Spinal cord (tissue), 10 donors: ENCODE results near the gene PRMT9. TPM values are rescaled to one million over a fixed set of nuclear protein-coding genes. Genes with fewer than 3 reads are reported as not detected.

Source experiments
- DNase-seq, 6 donors: peaks; one replicate each; pipeline versions ENCODE4 v3.0.0 to v3.0.0-alpha.2; 2013 to 2015; ENCODE audit warnings: low spot score in 6 of 6, low read depth in 4 of 6
- H3K27ac ChIP-seq: one replicate; pipeline ENCODE4 v1.5.1; 2013; ENCODE audit warnings: low read depth, low read length, control low read depth
- H3K27me3 ChIP-seq: one replicate; pipeline ENCODE4 v1.6.1; 2013; ENCODE audit warnings: low read length; ENCODE audit not compliant: control insufficient read depth, insufficient read depth
- H3K36me3 ChIP-seq: one replicate; pipeline ENCODE4 v1.6.1; 2013; ENCODE audit warnings: low read length; ENCODE audit not compliant: control insufficient read depth, insufficient read depth
- H3K4me1 ChIP-seq: one replicate; pipeline ENCODE4 v1.6.1; 2013; ENCODE audit warnings: low read length; ENCODE audit not compliant: control insufficient read depth, insufficient read depth
- H3K4me3 ChIP-seq: one replicate; pipeline ENCODE4 v1.5.1; 2013; ENCODE audit warnings: low read depth, low read length, control low read depth
- H3K9me3 ChIP-seq: one replicate; pipeline ENCODE4 v1.6.1; 2013; ENCODE audit warnings: low read length; ENCODE audit not compliant: control insufficient read depth, insufficient read depth
- WGBS: methylation state at CpG from one replicate; pipeline ENCODE4 v1.1.5; 2013; ENCODE audit warnings: missing lambda C conversion rate; ENCODE audit not compliant: insufficient coverage; 5-methylcytosine and 5-hydroxymethylcytosine counted together
- polyA plus RNA-seq, 2 donors: library from polyadenylated mRNA; unstranded; fragments of 120-200 nt; gene quantifications; one replicate each; pipeline ENCODE4 v1.2.1, GENCODE V29; 2013; ENCODE audit not compliant: insufficient read length in 2 of 2
- total RNA-seq, 2 donors: library from RNA; depleted of rRNA in 1 of 2; stranded (reverse); fragments of 120-200 nt in 1 of 2; fragments of >200 nt in 1 of 2; gene quantifications; one replicate each; pipeline versions ENCODE4 v1.2.3 to v1.2.4, GENCODE V29; 2013 to 2014
- donor health status: healthy.

Gene PRMT9
- total and polyA plus RNA-seq, 4 donors, result 14.4 to 27.2 (median 17.6) TPM

- Histone ChIP-seq H3K4me1 (no peaks in the 10 kb centered on the region), H3K27me3 (no peaks in the 10 kb centered on the region)
- WGBS, result 90% methylated on average over 1 of the region's 1 CpG
Measured at GRCh38 chr4:147607471-147607870, 76.5 kb downstream of the PRMT9 start.

GRCh38 chr4:147605499-147605898, 78.5 kb downstream of the PRMT9 start:
- no peaks in the 10 kb centered on the region for H3K9me3 ChIP-seq
- no peak overlapping the region for H3K27ac ChIP-seq
- no peak overlapping the region for H3K4me3 ChIP-seq
- H3K27me3 ChIP-seq, result no peaks in the 10 kb centered on the region
- DNase-seq, result no peak
- no peaks in the 10 kb centered on the region for H3K4me1 ChIP-seq
- H3K36me3 ChIP-seq, result no peaks in the 10 kb centered on the region

More at GRCh38 chr4:147607471-147607870, 76.5 kb downstream of the PRMT9 start:
- H3K36me3 ChIP-seq, result no peaks in the 10 kb centered on the region
- no peak overlapping the region for H3K4me3 ChIP-seq
- DNase-seq, result no peak
- H3K27ac ChIP-seq, result no peak overlapping the region
- no peaks in the 10 kb centered on the region for H3K9me3 ChIP-seq

- no peaks in the 10 kb centered on the region for H3K36me3 ChIP-seq
- DNase-seq, result no peak
- H3K27me3 ChIP-seq, result no peaks in the 10 kb centered on the region
- no peak overlapping the region for H3K4me3 ChIP-seq
- 94% methylated on average over 2 of the region's 3 CpGs for WGBS
- no peaks in the 10 kb centered on the region for H3K9me3 ChIP-seq
- H3K4me1 ChIP-seq, result no peaks in the 10 kb centered on the region
- H3K27ac ChIP-seq, result no peak overlapping the region
Measured at GRCh38 chr4:147599769-147600168, 84.2 kb downstream of the PRMT9 start.

GRCh38 chr4:147599206-147599605, 84.8 kb downstream of the PRMT9 start:
- Histone ChIP-seq H3K27me3 (no peaks in the 10 kb centered on the region), H3K27ac (no peak overlapping the region), H3K9me3 (no peaks in the 10 kb centered on the region), H3K4me3 (no peak overlapping the region), H3K4me1 (no peaks in the 10 kb centered on the region), H3K36me3 (no peaks in the 10 kb centered on the region)
- no peak for DNase-seq
- no CpG with 5 or more reads among the region's 1 CpG for WGBS

- Histone ChIP-seq H3K27ac (no peak overlapping the region), H3K9me3 (no peaks in the 10 kb centered on the region), H3K4me3 (no peak overlapping the region), H3K4me1 (no peaks in the 10 kb centered on the region), H3K36me3 (no peaks in the 10 kb centered on the region), H3K27me3 (no peaks in the 10 kb centered on the region)
- DNase-seq, result no peak
- WGBS, result no CpG with 5 or more reads among the region's 2 CpGs
Measured at GRCh38 chr4:147597561-147597960, 86.4 kb downstream of the PRMT9 start.

DNA sequence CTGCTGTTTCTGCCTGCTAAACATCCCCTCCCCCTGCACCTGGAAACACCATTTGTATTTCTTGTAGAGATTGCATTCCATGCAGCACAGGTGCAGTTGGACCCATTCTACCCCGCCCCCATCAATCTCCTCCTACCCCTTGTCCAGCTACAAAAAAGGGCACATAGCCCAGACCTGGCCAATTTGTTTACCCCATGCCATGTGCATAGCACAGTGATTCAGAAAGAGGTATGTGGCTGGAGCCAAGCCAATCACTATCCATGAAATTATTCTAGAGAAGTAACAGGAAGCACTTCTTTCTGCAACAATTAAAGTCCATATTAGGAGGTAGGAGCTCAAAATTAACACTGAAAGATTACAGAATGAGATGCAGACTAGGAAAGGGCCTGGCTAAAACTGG, 87.0 kb downstream of the PRMT9 start:
- H3K27me3 ChIP-seq, result no peaks in the 10 kb centered on the region
- WGBS, result no CpG with 5 or more reads among the region's 1 CpG
- no peak overlapping the region for H3K4me3 ChIP-seq
- H3K4me1 ChIP-seq, result no peaks in the 10 kb centered on the region
- no peaks in the 10 kb centered on the region for H3K9me3 ChIP-seq
- H3K27ac ChIP-seq, result no peak overlapping the region
- DNase-seq, result no peak
- no peaks in the 10 kb centered on the region for H3K36me3 ChIP-seq

DNA sequence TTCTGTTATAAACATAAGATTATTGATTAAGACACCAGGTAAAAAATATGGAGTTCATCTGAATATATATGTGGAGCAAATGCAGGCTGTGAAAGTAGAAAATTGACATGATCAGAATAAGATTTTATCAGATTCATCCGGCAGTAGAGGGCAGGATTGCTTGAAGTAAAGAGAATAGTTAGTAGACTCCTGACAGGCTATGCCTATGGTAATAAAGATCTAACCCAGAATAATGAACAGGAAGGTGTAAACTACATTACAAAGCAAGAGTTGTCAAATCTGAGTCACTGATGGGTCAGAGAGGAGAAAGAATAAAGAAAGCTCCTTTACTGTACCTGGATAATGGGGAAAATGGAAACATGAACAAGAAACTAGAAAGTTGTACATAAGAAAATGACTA, 87.6 kb downstream of the PRMT9 start:
- Histone ChIP-seq H3K36me3 (no peaks in the 10 kb centered on the region), H3K27me3 (no peaks in the 10 kb centered on the region), H3K9me3 (no peaks in the 10 kb centered on the region), H3K27ac (no peak overlapping the region), H3K4me1 (no peaks in the 10 kb centered on the region), H3K4me3 (no peak overlapping the region)
- peak in 1 of 6 donors; percentile 57 for DNase-seq
- no CpG with 5 or more reads among the region's 1 CpG for WGBS

DNA sequence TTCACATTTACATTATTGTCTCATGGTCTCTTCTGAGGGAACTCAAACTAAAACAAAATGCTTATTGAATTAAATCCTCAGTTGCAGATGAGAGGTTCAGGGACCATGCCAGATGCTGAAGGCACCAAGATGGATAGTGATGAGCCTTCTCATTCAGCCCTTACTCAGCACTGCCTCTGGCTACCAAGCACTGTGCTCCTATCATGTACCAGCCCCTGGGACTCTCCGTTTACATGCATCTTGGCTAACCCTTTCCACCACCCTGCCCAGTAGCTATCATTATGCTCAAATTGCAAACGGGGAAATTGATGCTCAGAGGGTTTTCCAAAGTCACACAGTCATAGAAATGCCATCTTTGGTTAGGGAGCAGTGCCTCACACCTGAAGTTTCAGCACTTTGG, 89.4 kb downstream of the PRMT9 start:
- no peaks in the 10 kb centered on the region for H3K27me3 ChIP-seq
- H3K4me1 ChIP-seq, result peaks cover 2% of the 10 kb centered on the region
- no peaks in the 10 kb centered on the region for H3K36me3 ChIP-seq
- no peak overlapping the region for H3K27ac ChIP-seq
- no peaks in the 10 kb centered on the region for H3K9me3 ChIP-seq
- DNase-seq, result no peak
- H3K4me3 ChIP-seq, result no peak overlapping the region
- 96% methylated on average over 2 of the region's 2 CpGs for WGBS

DNA sequence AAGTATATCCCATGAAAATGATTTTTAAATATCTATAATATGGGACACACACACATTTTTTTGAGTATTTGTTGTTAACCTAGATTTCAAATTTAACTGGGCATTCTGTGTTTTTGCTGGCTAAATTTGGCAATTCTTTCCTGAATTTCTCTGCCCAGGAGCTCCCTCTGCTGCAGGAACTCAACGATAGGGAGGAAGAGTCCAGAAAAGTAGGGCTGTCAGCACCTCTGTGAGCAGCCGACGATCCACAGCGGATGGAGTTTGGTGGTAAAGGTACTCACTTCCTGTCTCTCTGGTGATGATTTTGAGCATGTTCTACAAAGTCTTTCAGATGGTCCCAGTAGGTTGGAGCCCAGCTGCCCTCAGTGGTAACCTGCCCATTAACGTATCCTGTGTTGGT, 89.9 kb downstream of the PRMT9 start:
- 81% methylated on average over 5 of the region's 5 CpGs for WGBS
- Histone ChIP-seq H3K36me3 (no peaks in the 10 kb centered on the region), H3K9me3 (no peaks in the 10 kb centered on the region), H3K4me3 (no peak overlapping the region), H3K27ac (no peak overlapping the region), H3K4me1 (peaks cover 3% of the 10 kb centered on the region), H3K27me3 (no peaks in the 10 kb centered on the region)
- no peak for DNase-seq

GRCh38 chr4:147591106-147591505, 92.9 kb downstream of the PRMT9 start:
- Histone ChIP-seq H3K4me3 (no peak overlapping the region), H3K9me3 (no peaks in the 10 kb centered on the region), H3K27ac (no peak overlapping the region), H3K27me3 (no peaks in the 10 kb centered on the region), H3K4me1 (peaks cover 3% of the 10 kb centered on the region), H3K36me3 (no peaks in the 10 kb centered on the region)
- no peak for DNase-seq
